HFF-Myc (cell line): ENCODE data around the gene FIGNL2.

Experiments
- DNase-seq: peaks from one replicate; pipeline ENCODE4 v3.0.0-alpha.2; 2011; ENCODE audit warnings: low read depth; ENCODE audit errors: extremely low read depth
- H3K4me3 ChIP-seq: replicated peaks from 2 replicates; pipeline ENCODE4 v1.5.1; 2011; ENCODE audit warnings: low read depth, mild to moderate bottlenecking, control low read depth, low read length
- CTCF ChIP-seq: IDR thresholded peaks from 2 replicates; pipeline ENCODE4 v1.5.1; 2012; ENCODE audit warnings: mild to moderate bottlenecking, low read depth, low read length, control low read depth; ENCODE audit errors: missing control alignments

Gene FIGNL2

GRCh38 chr12:51821440-51822260 is 26.9 kb downstream of the FIGNL2 start:
- H3K4me3 ChIP-seq, result no peak overlapping the region
- DNase-seq, result no peak
- TF ChIP-seq CTCF, result no peak

- no peak for TF ChIP-seq CTCF
- H3K4me3 ChIP-seq, result no peak overlapping the region
- no peak for DNase-seq
Measured at GRCh38 chr12:51820526-51821439, 27.7 kb downstream of the FIGNL2 start.

- no peak for TF ChIP-seq CTCF
- no peak overlapping the region for H3K4me3 ChIP-seq
- no peak for DNase-seq
Measured at GRCh38 chr12:51819736-51820525, 28.6 kb downstream of the FIGNL2 start.

GRCh38 chr12:51818566-51819300 is 29.8 kb downstream of the FIGNL2 start:
- no peak for TF ChIP-seq CTCF
- DNase-seq, result peak; percentile 22
- H3K4me3 ChIP-seq, result no peak overlapping the region

GRCh38 chr12:51818086-51818485 is 30.4 kb downstream of the FIGNL2 start:
- no peak for DNase-seq
- TF ChIP-seq CTCF, result no peak
- H3K4me3 ChIP-seq, result no peak overlapping the region
